Measurements from ENCODE around the gene NOD1.

- TF ChIP-seq ZFP30 (CRISPR knock-in tag; IDR thresholded peaks at IDR 0.05) (no peak), CREB5 (CRISPR knock-in tag; IDR thresholded peaks at IDR 0.05; ENCODE audit: low read depth) (no peak), CSDC2 (CRISPR knock-in tag; IDR thresholded peaks at IDR 0.05) (no peak), ESRRG (CRISPR knock-in tag; IDR thresholded peaks at IDR 0.05) (no peak), RARB (CRISPR knock-in tag; IDR thresholded peaks at IDR 0.05) (no peak), PATZ1 (CRISPR knock-in tag; IDR thresholded peaks at IDR 0.05; ENCODE audit: borderline replicate concordance) (no peak), ARNTL (CRISPR knock-in tag; IDR thresholded peaks at IDR 0.05; ENCODE audit: borderline replicate concordance, low read depth) (no peak), CSRNP3 (CRISPR knock-in tag; IDR thresholded peaks at IDR 0.05) (no peak), ZC3H10 (CRISPR knock-in tag; IDR thresholded peaks at IDR 0.05) (no peak)
Measured at GRCh38 chr7:30382607-30383006, 96.0 kb downstream of the NOD1 start.
